Muscle of back (tissue), 11 donors: ENCODE measurements around the gene SUGCT. TPM values are rescaled to one million over a fixed set of nuclear protein-coding genes. Genes with fewer than 3 reads are reported as not detected.
A peak's percentile ranks its signal among the peaks of the same experiment; 100 is the strongest.

Source experiments
- DNase-seq, 3 donors: peaks; one replicate each; pipeline versions ENCODE4 v3.0.0 to v3.0.0-alpha.2; 2013
- polyA plus RNA-seq, 10 donors: library from polyadenylated mRNA; unstranded; fragments of 120-200 nt; gene quantifications; one replicate each; pipeline ENCODE4 v1.2.1, GENCODE V29; 2013; ENCODE audit not compliant: insufficient read length in 10 of 10

The SUGCT gene
- polyA plus RNA-seq, 10 donors: 2.1 to 3.8 (median 3.1) TPM

GRCh38 chr7:40899636-40900507 lies 765.1 kb downstream of the SUGCT start:
- peak in 1 of 3 donors; percentile 74 for DNase-seq

- no peak for DNase-seq
These were observed 769.1 kb downstream of the SUGCT start for GRCh38 chr7:40903872-40904271.

- DNase-seq: no peak
These were observed 772.5 kb downstream of the SUGCT start for GRCh38 chr7:40907286-40907685.

- peak in 1 of 3 donors; percentile 43 for DNase-seq
These were observed 774.7 kb downstream of the SUGCT start for GRCh38 chr7:40909346-40909980.

Other genes starting within 250 kb of the SUGCT start
- gene CDK13, start 184.7 kb upstream of the SUGCT start, polyA plus RNA-seq: 10 to 100 TPM; 26.3 to 51.3 (median 35.8) TPM
- 10 to 100 TPM; 19.8 to 28.1 (median 22.5) TPM for gene MPLKIP, start 383 bp upstream of the SUGCT start, polyA plus RNA-seq